Activated T-cell treated with anti-CD3 and anti-CD28 coated beads for 48 hours (primary cell): ENCODE measurements around the gene ZSCAN23.
A peak's percentile ranks its signal among the peaks of the same experiment; 100 is the strongest.
"Not testable (repeated sequence)": the region's sequence is repeated elsewhere in the genome, so short reads cannot be mapped to it uniquely, and the experiment has no call there.

Source experiments
- DNase-seq: peaks from one replicate; pipeline ENCODE4 v3.0.0-alpha.2; 2020; ENCODE audit warnings: low read depth

Gene ZSCAN23

GRCh38 chr6:28436404-28436803, 6.9 kb downstream of the ZSCAN23 start:
- no peak for DNase-seq

GRCh38 chr6:28433119-28433518, 10.2 kb downstream of the ZSCAN23 start:
- no peak for DNase-seq

- DNase-seq, result no peak
Measured at GRCh38 chr6:28429781-28430180, 13.5 kb downstream of the ZSCAN23 start.

- no peak for DNase-seq
Measured at GRCh38 chr6:28425944-28426541, 17.2 kb downstream of the ZSCAN23 start.

- DNase-seq, result no peak
Measured at GRCh38 chr6:28424163-28424562, 19.1 kb downstream of the ZSCAN23 start.

GRCh38 chr6:28423546-28423945, 19.7 kb downstream of the ZSCAN23 start:
- no peak for DNase-seq

- DNase-seq, result no peak
Measured at GRCh38 chr6:28413681-28414080, 29.6 kb downstream of the ZSCAN23 start.

GRCh38 chr6:28410767-28411166, 32.5 kb downstream of the ZSCAN23 start:
- no peak for DNase-seq

GRCh38 chr6:28408076-28408802, 35.1 kb downstream of the ZSCAN23 start:
- no peak for DNase-seq

- no peak for DNase-seq
Measured at GRCh38 chr6:28407401-28407800, 35.9 kb downstream of the ZSCAN23 start.

- DNase-seq, result not testable (repeated sequence)
Measured at GRCh38 chr6:28403923-28404322, 39.4 kb downstream of the ZSCAN23 start.

- no peak for DNase-seq
Measured at GRCh38 chr6:28402197-28402596, 41.1 kb downstream of the ZSCAN23 start.

GRCh38 chr6:28401172-28401571, 42.1 kb downstream of the ZSCAN23 start:
- DNase-seq, result no peak

GRCh38 chr6:28400122-28400451, 43.2 kb downstream of the ZSCAN23 start:
- DNase-seq, result no peak

GRCh38 chr6:28399350-28400121, 43.8 kb downstream of the ZSCAN23 start, which contains the start of gene ZSCAN12:
Gene ZSCAN12 (minus strand): TSS chr6:28399747. CDS start chr6:28398405, 1,342 bp downstream.
- peak; percentile 82 for DNase-seq

- DNase-seq, result no peak
Measured at GRCh38 chr6:28395918-28396317, 47.4 kb downstream of the ZSCAN23 start.

- no peak for DNase-seq
Measured at GRCh38 chr6:28393912-28394662, 49.2 kb downstream of the ZSCAN23 start.

GRCh38 chr6:28390688-28391087, 52.6 kb downstream of the ZSCAN23 start:
- DNase-seq, result no peak

GRCh38 chr6:28384143-28384533, 59.2 kb downstream of the ZSCAN23 start:
- DNase-seq, result no peak

GRCh38 chr6:28383235-28384142, 59.8 kb downstream of the ZSCAN23 start:
- peak; percentile 26 for DNase-seq
